Glomerular visceral epithelial cell (primary cell): ENCODE data around the gene LMNTD2.
A peak's percentile ranks its signal among the peaks of the same experiment; 100 is the strongest.
"Not testable (repeated sequence)": the region's sequence is repeated elsewhere in the genome, so short reads cannot be mapped to it uniquely, and the experiment has no call there.

Experiments used
- DNase-seq: peaks from one replicate; pipeline ENCODE4 v3.0.0-alpha.2; 2016; ENCODE audit errors: extremely low spot score

The LMNTD2 gene

GRCh38 chr11:535210-535518 is 25.4 kb downstream of the LMNTD2 start:
- no peak for DNase-seq

DNA sequence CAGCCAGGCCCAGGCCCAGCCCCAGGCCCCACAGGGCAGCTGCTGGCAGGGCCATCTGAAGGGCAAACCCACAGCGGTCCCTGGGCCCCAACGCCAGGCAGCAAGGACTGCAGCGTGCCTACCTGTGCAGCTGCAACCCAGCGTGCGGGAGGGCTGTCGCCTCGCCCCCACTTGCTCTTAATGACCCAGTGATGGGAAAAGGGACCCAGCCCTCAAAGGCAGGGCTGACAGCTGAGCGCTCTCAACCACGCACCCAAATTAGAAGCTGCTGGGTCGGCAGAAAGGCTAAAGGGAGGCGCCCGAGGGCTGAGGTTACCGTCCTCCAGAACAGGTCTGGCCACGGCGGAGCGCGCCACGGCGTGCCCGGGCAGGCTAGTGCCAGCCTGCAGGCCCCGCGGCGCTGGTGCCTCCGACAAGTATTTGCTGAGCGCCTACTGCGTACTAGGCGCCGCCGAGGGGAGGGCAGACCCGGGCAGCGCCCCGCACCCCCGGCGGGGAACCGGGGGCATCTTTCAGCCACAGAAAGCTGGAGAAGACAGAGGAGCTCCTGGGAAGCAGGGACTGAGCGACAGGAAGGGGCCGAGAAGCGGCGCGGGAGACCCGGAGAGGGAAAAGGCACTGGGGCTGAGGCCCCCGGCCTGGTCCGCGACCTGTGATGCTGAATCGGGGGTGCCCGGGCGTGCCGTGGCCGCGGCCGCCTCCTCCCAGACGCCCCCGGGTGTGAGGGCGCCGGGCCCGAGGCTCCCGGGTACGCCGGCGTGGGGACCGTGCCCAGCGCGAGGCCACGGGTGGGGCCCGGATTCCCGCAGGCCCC is 25.9 kb downstream of the LMNTD2 start:
- DNase-seq, result no peak

DNA sequence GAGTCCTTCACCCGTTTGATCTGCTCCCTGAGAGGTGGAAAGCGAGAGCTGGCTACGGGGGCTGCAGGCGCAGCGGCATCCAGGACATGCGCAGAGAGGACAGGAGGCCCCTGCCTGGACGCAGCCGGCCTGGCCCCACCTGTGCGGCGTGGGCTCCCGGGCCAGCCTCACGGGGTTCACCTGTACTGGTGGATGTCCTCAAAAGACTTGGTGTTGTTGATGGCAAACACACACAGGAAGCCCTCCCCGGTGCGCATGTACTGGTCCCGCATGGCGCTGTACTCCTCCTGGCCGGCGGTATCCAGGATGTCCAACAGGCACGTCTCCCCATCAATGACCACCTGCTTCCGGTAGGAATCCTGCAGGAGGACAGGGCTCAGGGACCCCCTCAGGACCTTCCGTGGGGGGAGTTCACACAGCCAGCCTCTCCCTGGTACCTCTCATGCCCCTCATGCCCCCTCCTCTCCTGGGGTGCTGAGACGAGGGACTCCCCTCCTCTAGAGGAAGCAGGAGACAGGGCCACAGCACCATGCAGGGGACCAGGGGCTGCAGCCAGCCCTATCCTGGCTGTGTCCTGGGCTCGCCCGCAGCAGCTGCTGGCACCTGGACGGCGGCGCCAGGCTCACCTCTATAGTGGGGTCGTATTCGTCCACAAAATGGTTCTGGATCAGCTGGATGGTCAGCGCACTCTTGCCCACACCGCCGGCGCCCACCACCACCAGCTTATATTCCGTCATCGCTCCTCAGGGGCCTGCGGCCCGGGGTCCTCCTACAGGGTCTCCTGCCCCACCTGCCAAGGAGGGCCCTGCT is 26.7 kb downstream of the LMNTD2 start:
- no peak for DNase-seq

DNA sequence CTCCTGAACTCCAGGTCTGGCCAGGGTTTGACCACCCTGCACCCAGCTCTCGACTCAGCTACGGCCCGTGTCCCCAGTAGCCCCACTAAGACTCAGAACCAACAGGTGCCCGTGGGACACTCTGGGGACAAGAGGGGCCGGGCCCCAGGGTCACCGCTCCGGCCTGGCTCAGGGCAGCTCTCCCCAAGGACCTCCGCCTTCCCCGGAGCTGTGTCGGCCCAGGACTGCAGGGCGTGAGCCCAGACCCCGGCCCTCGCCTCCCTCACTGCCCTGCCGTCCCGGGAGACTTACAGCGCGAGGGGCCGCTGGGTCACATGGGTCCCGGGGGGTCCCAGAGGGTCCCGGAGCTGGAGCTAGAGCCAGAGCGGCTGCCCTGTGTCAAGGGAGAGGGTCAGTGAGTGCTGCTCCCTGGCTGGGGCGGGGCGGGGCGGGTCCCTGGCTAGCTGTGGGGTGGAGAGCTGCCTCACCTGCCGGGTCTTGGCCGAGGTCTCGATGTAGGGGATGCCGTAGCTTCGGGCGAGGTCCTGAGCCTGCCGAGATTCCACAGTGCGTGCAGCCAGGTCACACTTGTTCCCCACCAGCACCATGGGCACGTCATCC is 27.5 kb downstream of the LMNTD2 start:
- DNase-seq, result no peak

GRCh38 chr11:532527-532985 is 28.0 kb downstream of the LMNTD2 start:
- DNase-seq, result no peak

- no peak for DNase-seq
These were observed 28.5 kb downstream of the LMNTD2 start for GRCh38 chr11:531919-532526.

DNA sequence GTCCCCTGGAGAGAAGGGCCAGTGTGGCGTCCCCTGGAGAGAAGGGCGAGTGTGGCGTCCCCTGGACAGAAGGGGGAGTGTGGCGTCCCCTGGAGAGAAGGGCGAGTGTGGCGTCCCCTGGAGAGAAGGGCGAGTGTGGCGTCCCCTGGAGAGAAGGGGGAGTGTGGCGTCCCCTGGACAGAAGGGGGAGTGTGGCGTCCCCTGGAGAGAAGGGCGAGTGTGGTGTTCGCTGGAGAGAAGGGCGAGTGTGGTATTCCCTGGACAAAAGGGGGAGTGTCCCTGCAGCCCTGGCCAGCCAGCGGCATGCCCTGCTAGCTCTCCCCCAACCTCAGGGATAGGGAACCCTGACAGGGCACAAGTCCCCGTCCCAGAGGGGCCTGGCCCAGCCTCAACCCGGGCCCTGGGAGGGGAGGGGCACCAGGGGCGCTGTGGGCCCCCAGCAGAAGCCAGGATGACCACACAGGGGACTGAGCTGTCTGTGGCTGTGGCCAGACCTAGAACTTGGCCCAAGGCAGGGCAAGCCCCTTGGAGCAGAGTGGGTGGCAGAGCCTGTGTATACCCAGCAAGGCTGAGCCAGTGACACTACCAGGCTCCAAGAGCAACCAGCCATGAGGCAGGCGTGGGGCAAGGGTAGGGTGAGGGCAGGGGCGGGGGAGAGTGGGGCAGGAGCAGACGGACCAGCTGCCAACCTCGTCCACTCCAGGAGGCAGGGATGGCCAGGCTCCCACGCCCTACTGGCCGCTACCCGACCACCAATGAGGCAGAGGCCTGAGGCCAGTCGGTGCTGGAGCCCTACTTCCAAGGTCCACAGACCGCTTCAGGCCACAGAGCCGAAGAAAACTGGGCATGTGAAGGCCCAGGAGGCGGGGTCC is 29.3 kb downstream of the LMNTD2 start:
- DNase-seq, result no peak

DNA sequence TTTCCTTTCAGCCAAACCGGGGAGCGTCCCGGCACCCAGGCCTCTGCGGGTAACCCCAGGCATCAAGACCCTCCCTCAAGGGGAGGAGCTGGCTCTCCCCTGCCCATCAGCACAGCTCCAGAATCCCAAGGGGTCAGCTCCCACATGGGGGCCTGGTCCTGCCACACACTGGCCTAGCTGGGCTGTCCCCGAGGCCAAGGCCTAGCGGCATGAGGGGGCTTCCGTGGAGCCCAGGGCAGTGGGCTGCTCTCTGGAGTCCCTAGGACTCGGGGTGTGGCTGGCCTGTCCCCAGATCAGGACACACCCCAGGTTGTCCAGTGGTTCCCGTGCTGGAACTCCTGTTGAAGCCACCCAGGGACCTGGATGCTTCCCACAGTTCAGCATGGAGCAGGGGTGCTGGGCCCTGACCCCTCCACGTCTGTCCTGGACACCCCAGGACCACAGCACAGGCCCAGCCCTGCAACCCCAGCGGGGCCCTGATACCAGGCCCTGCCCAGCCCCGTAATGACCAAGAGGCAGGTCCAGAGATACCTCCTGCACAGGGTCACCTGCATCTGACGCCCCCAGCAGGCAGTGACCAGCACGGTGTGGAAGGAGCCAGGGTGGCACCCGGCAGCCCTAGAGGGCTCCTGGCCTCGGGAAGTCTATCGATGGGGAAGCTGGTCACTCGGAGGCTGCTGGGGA is 30.7 kb downstream of the LMNTD2 start:
- no peak for DNase-seq

GRCh38 chr11:528815-529727 is 31.5 kb downstream of the LMNTD2 start:
- DNase-seq, result no peak

DNA sequence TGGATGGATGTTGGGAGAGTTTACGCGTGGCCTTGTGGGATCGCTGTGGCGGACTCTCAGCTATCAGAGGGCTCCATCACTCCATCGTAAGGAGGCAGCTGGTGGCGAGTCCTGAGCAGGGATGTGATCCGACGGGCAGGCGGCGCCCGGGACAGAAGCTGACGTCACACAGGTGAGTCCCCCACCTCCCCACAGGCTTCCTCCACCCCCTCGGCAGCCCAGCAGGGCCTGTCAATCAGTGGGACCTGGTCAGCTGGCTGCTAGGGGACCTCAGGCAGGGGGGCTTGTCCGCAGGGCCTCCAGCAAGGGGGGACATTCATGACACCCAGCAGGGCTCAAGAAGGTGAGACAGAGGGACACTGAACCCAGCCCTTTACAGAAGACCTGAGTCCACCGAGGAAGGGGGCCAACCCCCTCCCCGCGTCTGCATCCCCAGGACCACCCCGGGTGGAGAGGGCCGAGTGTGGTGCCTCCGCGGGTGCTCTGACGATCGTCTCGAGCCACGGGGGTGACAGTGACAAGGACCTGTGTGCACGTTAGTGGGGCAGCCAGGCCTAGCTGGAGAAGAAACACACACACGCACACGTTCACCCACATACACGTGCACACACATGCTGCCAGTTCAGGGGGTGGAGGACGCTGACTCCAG is 32.2 kb downstream of the LMNTD2 start:
- DNase-seq, result no peak

DNA sequence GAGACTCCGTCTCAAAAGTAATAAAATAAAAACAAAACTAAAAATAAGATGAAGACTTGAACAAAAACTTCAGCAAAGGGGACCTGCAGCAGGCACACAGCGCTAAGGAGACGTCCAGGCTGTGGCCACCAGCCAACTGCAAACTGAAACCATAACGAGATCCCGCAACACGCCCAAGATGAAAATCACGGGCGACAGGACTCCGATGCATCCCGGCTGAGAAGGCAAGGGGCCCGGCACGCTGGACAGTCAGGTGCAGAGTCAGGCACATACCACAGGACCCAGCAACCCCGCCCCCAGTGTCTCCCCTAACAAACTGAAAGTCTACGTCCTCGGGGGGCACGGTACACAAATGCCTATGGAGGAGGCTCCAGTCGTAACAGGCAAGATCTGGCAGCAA is 34.3 kb downstream of the LMNTD2 start:
- no peak for DNase-seq

DNA sequence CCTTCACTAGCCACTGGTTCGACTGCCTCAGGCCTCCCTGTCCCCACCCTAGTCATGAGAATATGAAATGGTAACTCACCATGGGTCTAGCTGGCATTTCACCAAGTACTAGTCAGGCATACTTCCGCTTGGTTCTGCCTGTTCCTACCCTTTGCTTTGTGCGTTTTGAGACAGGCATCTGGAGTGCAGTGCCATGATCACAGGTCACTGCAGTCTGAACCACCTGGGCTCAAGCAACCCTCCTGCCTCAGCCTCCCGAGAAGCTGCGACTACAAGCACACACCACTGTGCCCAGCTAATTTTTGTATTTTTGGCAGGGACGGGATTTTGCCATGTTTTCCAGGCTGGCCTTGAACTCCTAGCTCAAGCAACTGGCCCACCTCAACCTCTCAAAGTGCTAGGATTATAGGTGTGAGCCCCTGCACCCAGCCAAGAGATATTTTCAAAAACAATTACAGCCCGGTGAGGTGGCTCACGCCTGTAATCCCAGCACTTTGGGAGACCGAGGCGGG is 39.3 kb downstream of the LMNTD2 start:
- no peak for DNase-seq

- DNase-seq, result no peak
These were observed 39.9 kb downstream of the LMNTD2 start for GRCh38 chr11:520428-521176.

- peak; percentile 96 for DNase-seq
These were observed 41.9 kb downstream of the LMNTD2 start for GRCh38 chr11:518463-519202.

DNA sequence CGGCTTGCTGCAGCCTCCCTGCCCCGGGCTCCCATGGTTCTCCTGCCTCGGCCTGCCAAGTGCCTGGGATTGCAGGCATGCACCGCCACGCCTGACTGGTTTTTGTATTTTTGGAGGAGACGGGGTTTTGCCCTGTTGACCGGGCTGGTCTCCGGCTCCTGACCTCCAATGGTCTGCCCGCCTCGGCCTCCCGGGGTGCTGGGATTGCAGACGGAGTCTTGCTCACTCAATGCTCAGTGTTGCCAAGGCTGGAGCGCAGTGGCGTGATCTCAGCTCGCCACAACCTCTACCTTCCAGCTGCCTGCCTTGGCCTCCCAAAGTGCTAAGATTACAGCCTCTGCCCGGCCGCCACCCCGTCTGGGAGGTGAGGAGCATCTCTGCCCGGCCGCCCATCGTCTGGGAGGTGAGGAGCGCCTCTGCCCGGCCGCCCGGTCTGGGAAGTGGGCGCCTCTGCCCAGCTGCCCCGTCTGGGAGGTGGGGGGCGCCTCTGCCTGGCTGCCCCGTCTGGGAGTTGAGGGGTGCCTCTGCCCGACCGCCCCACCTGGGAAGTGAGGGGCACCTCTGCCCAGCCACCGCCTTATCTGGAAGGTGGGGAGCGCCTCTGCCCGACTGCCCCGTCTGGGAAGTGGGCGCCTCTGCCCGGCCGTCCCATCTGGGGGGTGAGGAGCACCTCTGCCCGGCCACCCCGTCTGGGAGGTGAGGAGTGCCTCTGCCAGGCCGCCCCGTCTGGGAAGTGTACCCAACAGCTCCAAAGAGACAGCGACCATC is 43.4 kb downstream of the LMNTD2 start:
- not testable (repeated sequence) for DNase-seq

DNA sequence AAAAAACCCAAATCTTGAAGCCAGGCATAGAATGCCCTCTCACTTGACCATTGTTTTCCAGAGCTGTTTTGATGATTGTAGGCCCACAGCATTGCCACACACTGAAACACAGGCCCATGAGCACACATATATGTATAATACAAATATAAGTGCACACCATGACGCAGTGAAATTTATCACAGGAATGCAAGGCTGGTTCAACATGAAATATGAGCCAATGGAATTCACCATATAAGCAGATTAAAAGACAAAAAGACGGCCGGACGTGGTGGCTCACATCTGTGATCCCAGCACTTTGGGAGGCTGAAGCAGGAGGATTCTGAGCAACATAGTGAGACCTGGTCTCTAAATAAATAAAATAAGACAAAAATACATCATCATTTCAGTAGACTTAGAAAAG is 44.1 kb downstream of the LMNTD2 start:
- no peak for DNase-seq

DNA sequence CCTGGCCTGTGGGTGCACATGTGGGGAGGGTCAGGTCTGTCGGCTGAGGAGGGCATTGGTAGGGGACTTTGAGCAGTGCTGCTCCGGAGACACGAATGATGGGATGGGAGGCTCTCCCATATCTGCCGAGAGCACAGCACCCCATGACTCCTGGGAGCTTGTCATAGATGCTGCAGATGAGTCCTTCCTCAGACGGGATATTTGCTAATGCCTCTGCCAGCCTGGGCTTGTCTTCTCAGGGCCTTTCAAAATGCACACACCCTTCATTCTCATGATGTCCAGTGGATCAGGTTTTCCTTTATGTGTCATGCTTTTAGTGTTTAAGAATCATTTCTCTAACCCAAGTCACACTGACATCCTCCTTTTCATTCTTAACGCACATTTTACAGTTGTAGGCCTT is 45.4 kb downstream of the LMNTD2 start:
- DNase-seq, result no peak
